Suprapubic skin (tissue), 4 donors: ENCODE measurements around the gene ATF6B.

Experiments
- POLR2A ChIP-seq, 2 donors: fragments of 450-650 bp; IDR thresholded peaks; one replicate each; pipeline ENCODE4 v1.6.1; 2017; ENCODE audit warnings: antibody characterized with exemption in 2 of 2, mild to moderate bottlenecking in 2 of 2, moderate library complexity in 2 of 2
- POLR2AphosphoS5 ChIP-seq, 3 donors: sonication (generic); formaldehyde crosslinking; IDR thresholded peaks; one replicate each; pipeline ENCODE4 v1.6.1; 2017; ENCODE audit warnings: antibody characterized with exemption in 3 of 3
- TF ChIP-seq, protein P1 (sequence below), 2 donors: fragments of 200-600 bp in 1 of 2; fragments of 450-650 bp in 1 of 2; sonication (generic) in 1 of 2; IDR thresholded peaks; one replicate each; pipeline ENCODE4 v1.5.1; 2016 to 2019; ENCODE audit warnings: antibody characterized with exemption in 2 of 2, mild to moderate bottlenecking in 1 of 2, moderate library complexity in 1 of 2

DNA sequence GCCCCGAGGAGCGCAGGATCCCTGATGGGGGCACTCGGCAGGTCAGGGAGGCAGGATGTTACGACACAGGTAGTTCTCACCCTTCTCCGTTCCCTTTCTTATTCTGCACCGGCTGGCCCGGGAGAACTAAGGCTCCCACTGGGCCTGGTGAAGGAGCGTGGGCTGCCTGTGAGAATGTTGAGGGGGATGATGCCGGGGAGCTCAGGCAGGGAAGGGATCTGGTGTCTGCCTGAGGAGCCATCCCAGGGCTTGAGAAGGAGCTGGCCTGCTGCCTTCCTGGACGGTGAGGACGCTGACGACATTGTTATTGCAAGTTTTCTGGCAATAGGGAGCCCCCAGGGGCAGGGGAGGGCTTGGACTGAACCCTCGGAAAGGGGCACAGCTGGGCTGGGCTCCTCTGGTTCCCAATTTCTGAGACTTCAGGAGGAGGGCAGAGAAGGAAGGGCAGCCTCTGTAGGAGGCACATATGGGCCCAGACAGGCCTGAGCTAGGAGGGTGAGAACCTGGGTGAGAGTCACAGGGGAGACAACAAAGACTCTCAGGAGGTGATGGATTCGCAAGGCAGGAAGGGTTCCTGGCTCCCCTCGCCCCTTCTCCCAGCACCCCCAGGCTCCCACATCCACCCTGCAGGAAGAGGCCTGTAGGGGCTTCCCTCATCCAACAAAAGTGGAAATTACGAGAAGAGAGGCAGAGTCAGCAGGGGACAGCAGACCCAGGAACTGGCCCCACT is 57.1 kb downstream of the ATF6B start:
- TF ChIP-seq, protein P1, sequence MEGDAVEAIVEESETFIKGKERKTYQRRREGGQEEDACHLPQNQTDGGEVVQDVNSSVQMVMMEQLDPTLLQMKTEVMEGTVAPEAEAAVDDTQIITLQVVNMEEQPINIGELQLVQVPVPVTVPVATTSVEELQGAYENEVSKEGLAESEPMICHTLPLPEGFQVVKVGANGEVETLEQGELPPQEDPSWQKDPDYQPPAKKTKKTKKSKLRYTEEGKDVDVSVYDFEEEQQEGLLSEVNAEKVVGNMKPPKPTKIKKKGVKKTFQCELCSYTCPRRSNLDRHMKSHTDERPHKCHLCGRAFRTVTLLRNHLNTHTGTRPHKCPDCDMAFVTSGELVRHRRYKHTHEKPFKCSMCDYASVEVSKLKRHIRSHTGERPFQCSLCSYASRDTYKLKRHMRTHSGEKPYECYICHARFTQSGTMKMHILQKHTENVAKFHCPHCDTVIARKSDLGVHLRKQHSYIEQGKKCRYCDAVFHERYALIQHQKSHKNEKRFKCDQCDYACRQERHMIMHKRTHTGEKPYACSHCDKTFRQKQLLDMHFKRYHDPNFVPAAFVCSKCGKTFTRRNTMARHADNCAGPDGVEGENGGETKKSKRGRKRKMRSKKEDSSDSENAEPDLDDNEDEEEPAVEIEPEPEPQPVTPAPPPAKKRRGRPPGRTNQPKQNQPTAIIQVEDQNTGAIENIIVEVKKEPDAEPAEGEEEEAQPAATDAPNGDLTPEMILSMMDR (IDR thresholded peaks at IDR 0.05) = no peak
- TF ChIP-seq POLR2AphosphoS5 (IDR thresholded peaks at IDR 0.05) (peak in 1 of 3 donors; percentile 24), POLR2A (IDR thresholded peaks at IDR 0.05) (no peak)
